ENCODE results near the gene MBOAT7. TPM values are rescaled to one million over a fixed set of nuclear protein-coding genes. Genes with fewer than 3 reads are reported as not detected.
"Not testable (repeated sequence)": the region's sequence is repeated elsewhere in the genome, so short reads cannot be mapped to it uniquely, and the experiment has no call there.

Gene MBOAT7
- total and polyA plus RNA-seq, 8 donors = 14.1 to 1,215 (median 48.7) TPM

- peaks cover 34 to 41% (median 36%) of the 10 kb centered on the region in 4 donors for H3K4me1 ChIP-seq
- H3K36me3 ChIP-seq = peaks cover 26 to 42% (median 39%) of the 10 kb centered on the region in 4 donors
- no peak for TF ChIP-seq EP300 (IDR thresholded peaks at IDR 0.05)
- no peak for TF ChIP-seq POLR2A (IDR thresholded peaks at IDR 0.05)
- TF ChIP-seq POLR2AphosphoS5 (IDR thresholded peaks at IDR 0.05) = no peak
- TF ChIP-seq CTCF (IDR thresholded peaks at IDR 0.05) = no peak
- intact Hi-C loops (cut with DNase I; ENCODE audit: low total_unique reads) = no loop called here
- H3K27ac ChIP-seq = peak overlapping the region in 1 of 5 donors; percentile 97
- no peaks in the 10 kb centered on the region for H3K9me3 ChIP-seq
- WGBS, 5 donors = 92 to 94% (median 93%) methylated on average over 16 of the region's 16 CpGs
- no peak overlapping the region for H3K4me3 ChIP-seq
- no peak for DNase-seq
- no peaks in the 10 kb centered on the region for H3K27me3 ChIP-seq
These were observed 10.0 kb upstream of the MBOAT7 start for GRCh38 chr19:54199401-54199800.

- TF ChIP-seq POLR2AphosphoS5 (IDR thresholded peaks at IDR 0.05) (no peak), EP300 (IDR thresholded peaks at IDR 0.05) (no peak), CTCF (IDR thresholded peaks at IDR 0.05) (no peak), POLR2A (IDR thresholded peaks at IDR 0.05) (no peak)
- Histone ChIP-seq H3K9me3 (no peaks in the 10 kb centered on the region), H3K27me3 (no peaks in the 10 kb centered on the region), H3K27ac (no peak overlapping the region), H3K36me3 (peaks cover 7 to 38% (median 35%) of the 10 kb centered on the region in 4 donors), H3K4me1 (peaks cover 17 to 31% (median 21%) of the 10 kb centered on the region in 4 donors), H3K4me3 (no peak overlapping the region)
- intact Hi-C loops (cut with DNase I; ENCODE audit: low total_unique reads) = no loop called here
- 81 to 91% (median 83%) methylated on average over 3 of the region's 3 CpGs for WGBS, 5 donors
- DNase-seq = no peak
These were observed 7.7 kb upstream of the MBOAT7 start for GRCh38 chr19:54197121-54197520.

GRCh38 chr19:54196536-54196935 is 7.2 kb upstream of the MBOAT7 start:
- peaks cover 17 to 31% (median 21%) of the 10 kb centered on the region in 4 donors for H3K4me1 ChIP-seq
- DNase-seq = no peak
- no peak overlapping the region for H3K27ac ChIP-seq
- H3K27me3 ChIP-seq = no peaks in the 10 kb centered on the region
- peaks cover 3 to 33% (median 29%) of the 10 kb centered on the region in 4 donors for H3K36me3 ChIP-seq
- 93 to 96% (median 94%) methylated on average over 7 of the region's 7 CpGs for WGBS, 5 donors
- no peak for TF ChIP-seq POLR2A (IDR thresholded peaks at IDR 0.05)
- TF ChIP-seq POLR2AphosphoS5 (IDR thresholded peaks at IDR 0.05) = no peak
- TF ChIP-seq CTCF (IDR thresholded peaks at IDR 0.05) = no peak
- no peak for TF ChIP-seq EP300 (IDR thresholded peaks at IDR 0.05)
- no peak overlapping the region for H3K4me3 ChIP-seq
- H3K9me3 ChIP-seq = no peaks in the 10 kb centered on the region
- intact Hi-C loops (cut with DNase I; ENCODE audit: low total_unique reads) = no loop called here

GRCh38 chr19:54194463-54194862 is 5.1 kb upstream of the MBOAT7 start:
- DNase-seq; H3K9me3 ChIP-seq; H3K4me3 ChIP-seq; H3K27ac ChIP-seq; intact Hi-C loops (cut with DNase I; ENCODE audit: low total_unique reads); H3K27me3 ChIP-seq: not testable (repeated sequence)
- Histone ChIP-seq H3K36me3 (peaks cover 3 to 33% (median 27%) of the 10 kb centered on the region in 4 donors), H3K4me1 (peaks cover 10 to 21% (median 17%) of the 10 kb centered on the region in 4 donors)
- WGBS, 5 donors = 89 to 92% (median 92%) methylated on average over 12 of the region's 12 CpGs

GRCh38 chr19:54193011-54193410 is 3.6 kb upstream of the MBOAT7 start:
- intact Hi-C loops (cut with DNase I; ENCODE audit: low total_unique reads) = no loop called here
- Histone ChIP-seq H3K4me3 (peak overlapping the region in 1 of 4 donors; percentile 79), H3K9me3 (no peaks in the 10 kb centered on the region), H3K27ac (peak overlapping the region in 1 of 5 donors; percentile 99), H3K4me1 (peaks cover 19 to 31% (median 27%) of the 10 kb centered on the region in 4 donors), H3K27me3 (no peaks in the 10 kb centered on the region), H3K36me3 (peaks cover 3 to 33% (median 27%) of the 10 kb centered on the region in 4 donors)
- no peak for TF ChIP-seq CTCF (IDR thresholded peaks at IDR 0.05)
- TF ChIP-seq POLR2A (IDR thresholded peaks at IDR 0.05) = no peak
- no peak for TF ChIP-seq POLR2AphosphoS5 (IDR thresholded peaks at IDR 0.05)
- no peak for TF ChIP-seq EP300 (IDR thresholded peaks at IDR 0.05)
- WGBS, 5 donors = 89 to 93% (median 92%) methylated on average over 11 of the region's 11 CpGs
- no peak for DNase-seq

All from stomach (tissue), 9 donors.